IMR-90 (cell line): ENCODE measurements around the gene PARVB. TPM values are rescaled to one million over a fixed set of nuclear protein-coding genes. Genes with fewer than 3 reads are reported as not detected.

ENCODE experiments used
- ATAC-seq: fragments of 200-7000 bp; cut with Tn5 transposase; 2 replicates; pipeline ENCODE4 v1.9.1; 2020; ENCODE audit warnings: low read depth, mild to moderate bottlenecking, moderate library complexity
- BruUV-seq: library from RNA; stranded (reverse); fragments of 400-500 nt; replicated peaks from 2 replicates; lab custom pipeline; 2021; lab: Mats Ljungman, UMichigan
- CTCF ChIA-PET: fragments of 300-600 bp; formaldehyde crosslinking; extraction: SDS; loops from one replicate; lab custom pipeline; 2021; ENCODE audit warnings: antibody characterized with exemption; lab: Yijun Ruan, JAX
- POLR2A ChIA-PET: fragments of 300-600 bp; sonication (Branson Sonifier 250); formaldehyde crosslinking; loops from one replicate; lab custom pipeline; 2022; ENCODE audit warnings: antibody characterized with exemption; ENCODE audit not compliant: unreplicated experiment; lab: Charles Lee
- DNase-seq: peaks from one replicate; pipeline ENCODE4 v3.0.0; 2013
- H2AFZ ChIP-seq: replicated peaks from 2 replicates; pipeline ENCODE3; 2013; ENCODE audit warnings: low read length, mild to moderate bottlenecking; ENCODE audit not compliant: poor library complexity
- H2AK5ac ChIP-seq: 2 replicates; pipeline ENCODE4 v1.6.1; 2013; ENCODE audit warnings: low read depth, low read length, inconsistent platforms
- H2AK9ac ChIP-seq: replicated peaks from 2 replicates; pipeline ENCODE3; 2013; ENCODE audit warnings: mild to moderate bottlenecking, low read depth, low read length, moderate library complexity; ENCODE audit not compliant: poor library complexity
- H2BK120ac ChIP-seq: 2 replicates; pipeline ENCODE4 v1.6.1; 2013; ENCODE audit warnings: low read depth, low read length, inconsistent platforms
- H2BK15ac ChIP-seq: 3 replicates; pipeline ENCODE4 v1.6.1; 2013; ENCODE audit warnings: low read depth, low read length, inconsistent platforms
- H2BK20ac ChIP-seq: 2 replicates; pipeline ENCODE4 v1.6.1; 2013; ENCODE audit warnings: low read depth, mild to moderate bottlenecking, inconsistent platforms, low read length, moderate library complexity
- H2BK5ac ChIP-seq: 2 replicates; pipeline ENCODE4 v1.6.1; 2013; ENCODE audit warnings: mild to moderate bottlenecking, low read depth, low read length, inconsistent platforms; ENCODE audit not compliant: poor library complexity, severe bottlenecking
- H3K14ac ChIP-seq: replicated peaks from 2 replicates; pipeline ENCODE4 v1.6.1; 2013; ENCODE audit warnings: low read depth, low read length, inconsistent platforms
- H3K18ac ChIP-seq: 2 replicates; pipeline ENCODE4 v1.6.1; 2013; ENCODE audit warnings: low read depth, low read length, control low read depth
- H3K23ac ChIP-seq: 2 replicates; pipeline ENCODE4 v1.6.1; 2013; ENCODE audit warnings: low read depth, low read length, inconsistent platforms
- H3K27ac ChIP-seq: 2 replicates; pipeline ENCODE4 v1.5.1; 2013; ENCODE audit warnings: mild to moderate bottlenecking, control low read depth, low read length; ENCODE audit not compliant: insufficient read depth
- H3K27me3 ChIP-seq: 2 replicates; pipeline ENCODE4 v1.6.1; 2013; ENCODE audit warnings: low read length; ENCODE audit not compliant: control insufficient read depth, insufficient read depth
- H3K36me3 ChIP-seq: 2 replicates; pipeline ENCODE4 v1.6.1; 2013; ENCODE audit warnings: low read length, mixed read lengths; ENCODE audit not compliant: control insufficient read depth, insufficient read depth
- H3K4ac ChIP-seq: 2 replicates; pipeline ENCODE4 v1.6.1; 2013; ENCODE audit warnings: low read depth, low read length, inconsistent platforms
- H3K4me1 ChIP-seq: 2 replicates; pipeline ENCODE4 v1.6.1; 2013; ENCODE audit warnings: low read length, mixed read lengths; ENCODE audit not compliant: control insufficient read depth, insufficient read depth
- H3K4me2 ChIP-seq: 2 replicates; pipeline ENCODE4 v1.6.1; 2013; ENCODE audit warnings: low read depth, mild to moderate bottlenecking, control low read depth, low read length, moderate library complexity
- H3K4me3 ChIP-seq: 2 replicates; pipeline ENCODE4 v1.5.1; 2013; ENCODE audit warnings: low read depth, mild to moderate bottlenecking, control low read depth, low read length, moderate library complexity; ENCODE audit not compliant: insufficient read depth
- H3K56ac ChIP-seq: 2 replicates; pipeline ENCODE4 v1.6.1; 2013; ENCODE audit warnings: low read length, inconsistent platforms; ENCODE audit not compliant: insufficient read depth; ENCODE audit errors: extremely low read depth
- H3K79me1 ChIP-seq, 2 experiments: 2 replicates each; pipeline ENCODE4 v1.6.1; 2013; ENCODE audit warnings: low read length in 2 of 2, inconsistent platforms in 1 of 2, low read depth in 1 of 2
- H3K9ac ChIP-seq: 2 replicates; pipeline ENCODE4 v1.6.1; 2013; ENCODE audit warnings: low read depth, low read length, control low read depth
- H3K9me1 ChIP-seq: 2 replicates; pipeline ENCODE4 v1.6.1; 2013; ENCODE audit warnings: low read length, inconsistent platforms; ENCODE audit not compliant: insufficient read depth
- H3K9me3 ChIP-seq: 2 replicates; pipeline ENCODE4 v1.6.1; 2013; ENCODE audit warnings: low read length; ENCODE audit not compliant: control insufficient read depth, insufficient read depth
- H4K20me1 ChIP-seq: 2 replicates; pipeline ENCODE4 v1.6.1; 2013; ENCODE audit warnings: low read length, inconsistent platforms; ENCODE audit not compliant: insufficient read depth
- H4K5ac ChIP-seq: 2 replicates; pipeline ENCODE4 v1.6.1; 2013; ENCODE audit warnings: mild to moderate bottlenecking, low read depth, low read length, control low read depth
- H4K8ac ChIP-seq, 2 experiments: 2 replicates each; pipeline ENCODE4 v1.6.1; 2013; ENCODE audit warnings: low read depth in 2 of 2, low read length in 2 of 2, control low read depth in 1 of 2, inconsistent platforms in 1 of 2
- H4K91ac ChIP-seq: 2 replicates; pipeline ENCODE4 v1.6.1; 2013; ENCODE audit warnings: low read depth, low read length, inconsistent platforms; ENCODE audit not compliant: insufficient read depth
- BHLHE40 ChIP-seq: fragments of 150-350 bp; IDR thresholded peaks from 2 replicates; pipeline ENCODE4 v1.6.1; 2016; ENCODE audit warnings: mild to moderate bottlenecking, low read depth, low read length
- CEBPB ChIP-seq: IDR thresholded peaks from 2 replicates; pipeline ENCODE4 v1.6.1; 2012; ENCODE audit warnings: low read depth, low read length, improper control_type of control experiment
- CHD1 ChIP-seq: IDR thresholded peaks from 2 replicates; pipeline ENCODE4 v1.6.1; 2012; ENCODE audit warnings: low read depth, low read length, improper control_type of control experiment
- CTCF ChIP-seq: conservative IDR thresholded peaks from 2 replicates; pipeline ENCODE4 v1.5.1; 2012; ENCODE audit warnings: mild to moderate bottlenecking, low read depth, low read length, improper control_type of control experiment
- ELK1 ChIP-seq: fragments of 150-350 bp; IDR thresholded peaks from 2 replicates; pipeline ENCODE4 v1.6.1; 2016; ENCODE audit warnings: low read depth, mild to moderate bottlenecking, low read length, moderate library complexity, borderline replicate concordance
- FOS ChIP-seq: fragments of 150-350 bp; IDR thresholded peaks from 2 replicates; pipeline ENCODE4 v1.6.1; 2016; ENCODE audit warnings: low read depth, low read length
- MAFK ChIP-seq: IDR thresholded peaks from 2 replicates; pipeline ENCODE4 v1.6.1; 2012; ENCODE audit warnings: low read depth, low read length, improper control_type of control experiment
- MAZ ChIP-seq: IDR thresholded peaks from 2 replicates; pipeline ENCODE4 v1.6.1; 2012; ENCODE audit warnings: low read depth, mild to moderate bottlenecking, low read length, improper control_type of control experiment, moderate library complexity, borderline replicate concordance
- MXI1 ChIP-seq: IDR thresholded peaks from 2 replicates; pipeline ENCODE4 v1.6.1; 2012; ENCODE audit warnings: low read depth, mild to moderate bottlenecking, low read length, moderate library complexity, borderline replicate concordance
- NFE2L2 ChIP-seq: fragments of 150-350 bp; IDR thresholded peaks from 2 replicates; pipeline ENCODE4 v1.6.1; 2016; ENCODE audit warnings: low read depth, mild to moderate bottlenecking, low read length
- POLR2A ChIP-seq: IDR thresholded peaks from 2 replicates; pipeline ENCODE4 v1.6.1; 2012; ENCODE audit warnings: mild to moderate bottlenecking, low read depth, low read length
- RAD21 ChIP-seq: IDR thresholded peaks from 2 replicates; pipeline ENCODE4 v1.6.1; 2012; ENCODE audit warnings: low read length, improper control_type of control experiment
- RCOR1 ChIP-seq: IDR thresholded peaks from 2 replicates; pipeline ENCODE4 v1.6.1; 2012; ENCODE audit warnings: mild to moderate bottlenecking, low read length, improper control_type of control experiment; ENCODE audit not compliant: insufficient replicate concordance
- RFX5 ChIP-seq: IDR thresholded peaks from 2 replicates; pipeline ENCODE4 v1.8.0; 2012; ENCODE audit warnings: low read depth, mild to moderate bottlenecking, low read length, moderate library complexity
- SMC3 ChIP-seq: fragments of 150-350 bp; IDR thresholded peaks from 2 replicates; pipeline ENCODE4 v1.6.1; 2016; ENCODE audit warnings: low read depth, mild to moderate bottlenecking, antibody characterized with exemption, low read length, moderate library complexity
- USF2 ChIP-seq: fragments of 150-350 bp; IDR thresholded peaks from 2 replicates; pipeline ENCODE4 v1.6.1; 2017; ENCODE audit warnings: mild to moderate bottlenecking, antibody characterized with exemption, low read length, low read depth
- WGBS, 2 experiments: methylation state at CpG; one replicate each; pipeline versions ENCODE4 v1.1.5 to v1.1.7; 2013; ENCODE audit warnings: missing lambda C conversion rate in 2 of 2; ENCODE audit not compliant: insufficient read length in 1 of 2; ENCODE audit errors: extremely low coverage in 2 of 2; 5-methylcytosine and 5-hydroxymethylcytosine counted together
- dilution Hi-C: fragments of 300-500 bp; cut with HindIII; formaldehyde crosslinking; loops from one replicate; pipeline ENCODE4 v1.14.3; 2018; ENCODE audit warnings: low sequenced_read_pairs; ENCODE audit not compliant: unreplicated experiment
- in situ Hi-C: fragments of 300-500 bp; cut with MboI; formaldehyde crosslinking; loops from 3 replicates; pipeline ENCODE4 v1.14.3; 2019; ENCODE audit warnings: low sequenced_read_pairs, inconsistent platforms, mixed read lengths
- intact Hi-C: fragments of 100-400 bp; cut with micrococcal nuclease; formaldehyde crosslinking; loops from 2 replicates; pipeline ENCODE4 v1.10.0; 2022
- polyA plus RNA-seq, 3 experiments: library from polyadenylated mRNA; depleted of rRNA; stranded (reverse); fragments of >200 nt; gene quantifications; 2 replicates each; pipeline ENCODE4 v1.2.3, GENCODE V29; 2012; ENCODE audit warnings: low replicate concordance in 1 of 3
- total RNA-seq: library from RNA; depleted of rRNA; stranded (reverse); fragments of >200 nt; gene quantifications from 2 replicates; pipeline ENCODE4 v1.2.3, GENCODE V29; 2012

Gene PARVB
- total and polyA plus RNA-seq, 2 of the 4 experiments (the other 2 are of a cell fraction): 44.3 to 53.9 TPM

GRCh38 chr22:44160421-44160820 lies 136.3 kb downstream of the PARVB start:
- dilution Hi-C loops: no loop called here
- no TSS peak for BruUV-seq

More at GRCh38 chr22:44160421-44160820, 136.3 kb downstream of the PARVB start:
- Histone ChIP-seq H2BK15ac (no peak overlapping the region), H3K4me1 (peaks cover 2% of the 10 kb centered on the region; the same call in 1 of the 2 replicates), H2BK20ac (no peak overlapping the region), H3K27ac (no peak overlapping the region), H3K9me1 (no peaks in the 10 kb centered on the region), H3K4me3 (no peak overlapping the region), H3K4ac (no peak overlapping the region), H2AK5ac (no peak overlapping the region), H2BK5ac (no peak overlapping the region), H3K79me1 (no peaks in the 10 kb centered on the region), H4K5ac (no peak overlapping the region), H3K9me3 (no peaks in the 10 kb centered on the region), H3K36me3 (no peaks in the 10 kb centered on the region; the same call in 1 of the 2 replicates), H2AFZ (no peak overlapping the region), H3K14ac (no peak overlapping the region), H3K4me2 (no peak overlapping the region), H4K8ac (no peak overlapping the region), H3K9ac (no peak overlapping the region), H3K27me3 (no peaks in the 10 kb centered on the region), H3K18ac (no peak overlapping the region), H2AK9ac (no peak overlapping the region), H3K23ac (no peak overlapping the region), H4K20me1 (no peaks in the 10 kb centered on the region), H4K91ac (no peak overlapping the region), H3K56ac (no peak overlapping the region), H2BK120ac (no peak overlapping the region)
- DNase-seq (no peak), ATAC-seq (no peak)
- in situ Hi-C loops (no loop called here), intact Hi-C loops (no loop called here)
- no peak for TF ChIP-seq BHLHE40
- TF ChIP-seq POLR2A: no peak
- no peak for TF ChIP-seq RCOR1
- no peak for TF ChIP-seq MXI1
- no peak for TF ChIP-seq SMC3
- no peak for TF ChIP-seq MAZ
- no peak for TF ChIP-seq CTCF
- TF ChIP-seq NFE2L2: no peak
- TF ChIP-seq MAFK: no peak
- TF ChIP-seq RFX5: no peak
- no peak for TF ChIP-seq CHD1
- no peak for TF ChIP-seq USF2
- TF ChIP-seq CEBPB: no peak
- no peak for TF ChIP-seq ELK1
- TF ChIP-seq FOS: no peak
- TF ChIP-seq RAD21: no peak
- WGBS, 2 experiments: 80% methylated on average over 2 of the region's 5 CpGs; no CpG with 5 or more reads in 1 of the 2 experiments
- ChIA-PET POLR2A (no interaction called here), CTCF (no interaction called here)
